Mucosa of rectum (tissue), 2 donors: ENCODE data around the gene DAPK1.

Experiments
- H3K27ac ChIP-seq, 2 donors: one replicate each; pipeline ENCODE4 v1.7.0; 2013; ENCODE audit warnings: inconsistent platforms in 2 of 2, low read depth in 2 of 2, low read length in 2 of 2
- H3K27me3 ChIP-seq, 2 donors: one replicate each; pipeline ENCODE4 v1.7.0; 2013; ENCODE audit warnings: low read length in 2 of 2; ENCODE audit not compliant: control insufficient read depth in 2 of 2, insufficient read depth in 2 of 2
- H3K36me3 ChIP-seq, 2 donors: one replicate each; pipeline ENCODE4 v1.7.0; 2013; ENCODE audit warnings: low read length in 2 of 2; ENCODE audit not compliant: control insufficient read depth in 2 of 2, insufficient read depth in 2 of 2
- H3K4me1 ChIP-seq, 2 donors: one replicate each; pipeline ENCODE4 v1.7.0; 2013; ENCODE audit warnings: low read length in 2 of 2, mild to moderate bottlenecking in 1 of 2; ENCODE audit not compliant: control insufficient read depth in 2 of 2, insufficient read depth in 2 of 2
- H3K4me3 ChIP-seq, 2 donors: one replicate each; pipeline ENCODE4 v1.7.0; 2013; ENCODE audit warnings: low read length in 2 of 2
- H3K9ac ChIP-seq, 2 donors: one replicate each; pipeline ENCODE4 v1.7.0; 2013; ENCODE audit warnings: low read length in 2 of 2, low read depth in 1 of 2, mild to moderate bottlenecking in 1 of 2
- H3K9me3 ChIP-seq, 2 donors: one replicate each; pipeline ENCODE4 v1.7.0; 2013; ENCODE audit warnings: low read length in 2 of 2; ENCODE audit not compliant: control insufficient read depth in 2 of 2
- donor health status: healthy.
- donor health status: Normal muscosa, but diverticular disease.

Gene DAPK1

DNA sequence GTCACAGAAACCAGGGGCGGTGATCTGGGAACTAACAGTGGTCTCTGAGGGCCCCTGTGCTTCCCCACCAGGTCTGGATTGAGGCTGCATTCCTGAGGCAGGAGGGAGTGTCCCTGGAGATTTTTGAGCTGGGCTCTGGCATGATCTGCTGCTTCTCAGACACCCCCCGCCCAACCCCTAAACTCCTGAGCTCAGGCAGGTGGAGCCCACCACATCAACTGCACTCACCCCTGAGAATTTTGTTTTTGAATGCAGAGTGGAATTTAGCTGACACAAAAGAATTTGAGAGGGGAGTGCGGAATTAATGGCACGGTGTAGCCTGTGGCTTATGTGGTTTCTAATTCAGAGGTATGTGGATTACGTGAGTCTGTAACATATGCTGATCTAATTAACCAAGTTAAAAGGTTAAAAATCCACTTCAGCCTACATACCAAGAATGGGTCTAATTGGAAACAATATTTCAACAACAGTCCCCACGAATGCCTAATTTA, 204.3 kb downstream of the DAPK1 start:
- Histone ChIP-seq H3K36me3 (peaks cover 4 to 11% of the 10 kb centered on the region in 2 donors), H3K27ac (no peak overlapping the region), H3K9ac (no peak overlapping the region)

DNA sequence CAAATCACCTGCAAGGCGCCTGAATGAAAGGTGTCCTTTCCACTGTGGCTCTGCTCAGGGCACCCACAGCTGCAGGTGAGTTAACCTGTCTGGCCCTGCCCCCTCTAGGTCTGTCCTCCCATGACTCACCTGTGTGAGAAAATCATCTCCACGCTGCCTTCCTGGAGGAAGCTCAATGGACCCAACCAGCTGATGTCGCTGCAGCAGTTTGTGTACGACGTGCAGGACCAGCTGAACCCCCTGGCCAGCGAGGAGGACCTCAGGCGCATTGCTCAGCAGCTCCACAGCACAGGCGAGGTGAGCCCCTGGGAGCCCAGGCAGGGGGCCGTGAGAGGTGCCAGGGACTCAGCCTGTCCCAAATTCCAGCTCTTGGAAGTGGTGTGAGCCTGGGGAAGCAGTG, 205.3 kb downstream of the DAPK1 start:
- no peaks in the 10 kb centered on the region for H3K9me3 ChIP-seq
- H3K27me3 ChIP-seq: no peaks in the 10 kb centered on the region
- peaks cover 4 to 14% of the 10 kb centered on the region in 2 donors for H3K36me3 ChIP-seq
- no peak overlapping the region for H3K27ac ChIP-seq
- H3K9ac ChIP-seq: no peak overlapping the region
- no peak overlapping the region for H3K4me3 ChIP-seq
- H3K4me1 ChIP-seq: no peaks in the 10 kb centered on the region

More for the DNA sequence above, 204.3 kb downstream of the DAPK1 start:
- H3K9me3 ChIP-seq: no peaks in the 10 kb centered on the region
- no peaks in the 10 kb centered on the region for H3K27me3 ChIP-seq
- H3K4me1 ChIP-seq: no peaks in the 10 kb centered on the region
- no peak overlapping the region for H3K4me3 ChIP-seq

DNA sequence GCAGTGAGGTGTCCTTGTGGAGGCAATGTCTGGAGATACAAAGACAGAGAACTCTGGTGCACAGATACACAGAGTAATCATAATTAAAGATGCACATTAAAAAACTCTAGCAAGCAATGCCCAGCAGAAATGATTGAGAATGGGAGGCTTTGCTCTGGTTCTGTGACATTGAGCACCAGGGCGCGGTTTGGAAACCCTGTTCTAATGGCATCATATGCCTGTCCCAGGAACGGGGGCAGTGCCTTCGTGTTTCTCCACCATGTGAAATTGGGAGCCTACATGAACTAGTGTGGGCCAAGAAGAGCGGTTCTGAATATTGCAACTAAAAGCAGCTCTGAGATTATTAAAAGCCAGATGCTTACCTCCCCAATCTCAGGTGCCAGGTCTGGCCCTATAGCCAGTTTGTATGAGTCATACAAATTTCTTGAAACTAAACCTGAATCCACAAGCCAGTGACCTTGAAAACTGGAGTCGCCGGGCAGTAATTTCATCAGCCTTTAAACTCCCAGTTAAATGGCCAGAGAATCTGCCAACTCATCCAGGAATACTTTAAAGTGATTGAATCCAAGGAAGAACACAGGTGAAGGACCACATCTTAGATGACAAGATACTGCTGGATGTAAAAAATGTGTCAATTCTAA, 206.1 kb downstream of the DAPK1 start:
- H3K27me3 ChIP-seq: no peaks in the 10 kb centered on the region
- no peaks in the 10 kb centered on the region for H3K9me3 ChIP-seq
- peaks cover 4 to 14% of the 10 kb centered on the region in 2 donors for H3K36me3 ChIP-seq
- H3K4me1 ChIP-seq: no peaks in the 10 kb centered on the region
- no peak overlapping the region for H3K9ac ChIP-seq
- no peak overlapping the region for H3K27ac ChIP-seq
- no peak overlapping the region for H3K4me3 ChIP-seq

DNA sequence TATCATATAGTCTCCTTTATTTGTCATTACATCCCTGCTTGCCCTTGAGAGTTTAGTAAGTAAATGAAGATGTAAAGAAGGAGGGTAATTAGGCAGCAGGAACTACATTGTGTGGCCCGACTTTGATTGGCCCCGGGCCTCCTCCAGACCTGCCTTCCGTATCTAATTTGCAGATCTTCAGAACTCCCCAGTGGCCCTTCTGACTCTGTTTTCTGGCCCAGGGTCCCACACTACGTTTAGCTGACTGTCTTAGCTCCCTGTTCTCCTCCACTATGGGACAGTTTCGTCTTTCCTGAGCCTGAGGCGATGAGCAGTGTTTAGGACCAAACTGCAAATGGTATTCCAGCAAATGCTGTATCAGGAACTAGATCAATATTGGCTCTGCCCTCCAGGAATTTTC, 206.7 kb downstream of the DAPK1 start:
- H3K9me3 ChIP-seq: no peaks in the 10 kb centered on the region
- no peak overlapping the region for H3K4me3 ChIP-seq
- H3K9ac ChIP-seq: no peak overlapping the region
- H3K27ac ChIP-seq: no peak overlapping the region
- no peaks in the 10 kb centered on the region for H3K4me1 ChIP-seq
- peaks cover 4 to 14% of the 10 kb centered on the region in 2 donors for H3K36me3 ChIP-seq
- H3K27me3 ChIP-seq: no peaks in the 10 kb centered on the region

DNA sequence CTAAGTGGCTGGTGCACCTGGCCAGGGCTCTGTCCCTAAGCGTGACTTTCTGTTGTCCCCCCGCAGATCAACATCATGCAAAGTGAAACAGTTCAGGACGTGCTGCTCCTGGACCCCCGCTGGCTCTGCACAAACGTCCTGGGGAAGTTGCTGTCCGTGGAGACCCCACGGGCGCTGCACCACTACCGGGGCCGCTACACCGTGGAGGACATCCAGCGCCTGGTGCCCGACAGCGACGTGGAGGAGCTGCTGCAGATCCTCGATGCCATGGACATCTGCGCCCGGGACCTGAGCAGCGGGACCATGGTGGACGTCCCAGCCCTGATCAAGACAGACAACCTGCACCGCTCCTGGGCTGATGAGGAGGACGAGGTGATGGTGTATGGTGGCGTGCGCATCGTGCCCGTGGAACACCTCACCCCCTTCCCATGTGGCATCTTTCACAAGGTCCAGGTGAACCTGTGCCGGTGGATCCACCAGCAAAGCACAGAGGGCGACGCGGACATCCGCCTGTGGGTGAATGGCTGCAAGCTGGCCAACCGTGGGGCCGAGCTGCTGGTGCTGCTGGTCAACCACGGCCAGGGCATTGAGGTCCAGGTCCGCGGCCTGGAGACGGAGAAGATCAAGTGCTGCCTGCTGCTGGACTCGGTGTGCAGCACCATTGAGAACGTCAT, 208.5 kb downstream of the DAPK1 start:
- Histone ChIP-seq H3K36me3 (peaks cover 4 to 14% of the 10 kb centered on the region in 2 donors), H3K27ac (no peak overlapping the region), H3K27me3 (no peaks in the 10 kb centered on the region), H3K4me1 (no peaks in the 10 kb centered on the region), H3K4me3 (no peak overlapping the region), H3K9me3 (no peaks in the 10 kb centered on the region), H3K9ac (no peak overlapping the region)

DNA sequence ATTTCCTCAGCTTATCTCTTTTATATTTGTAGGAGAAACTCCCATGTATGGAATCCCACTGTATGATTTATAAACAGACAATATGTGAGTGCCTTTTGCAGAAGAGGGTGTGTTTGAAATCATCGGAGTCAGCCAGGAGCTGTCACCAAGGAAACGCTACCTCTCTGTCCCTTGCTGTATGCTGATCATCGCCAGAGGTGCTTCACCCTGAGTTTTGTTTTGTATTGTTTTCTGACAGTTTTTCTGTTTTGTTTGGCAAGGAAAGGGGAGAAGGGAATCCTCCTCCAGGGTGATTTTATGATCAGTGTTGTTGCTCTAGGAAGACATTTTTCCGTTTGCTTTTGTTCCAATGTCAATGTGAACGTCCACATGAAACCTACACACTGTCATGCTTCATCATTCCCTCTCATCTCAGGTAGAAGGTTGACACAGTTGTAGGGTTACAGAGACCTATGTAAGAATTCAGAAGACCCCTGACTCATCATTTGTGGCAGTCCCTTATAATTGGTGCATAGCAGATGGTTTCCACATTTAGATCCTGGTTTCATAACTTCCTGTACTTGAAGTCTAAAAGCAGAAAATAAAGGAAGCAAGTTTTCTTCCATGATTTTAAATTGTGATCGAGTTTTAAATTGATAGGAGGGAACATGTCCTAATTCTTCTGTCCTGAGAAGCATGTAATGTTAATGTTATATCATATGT, 210.3 kb downstream of the DAPK1 start:
- no peak overlapping the region for H3K4me3 ChIP-seq
- no peak overlapping the region for H3K27ac ChIP-seq
- H3K9ac ChIP-seq: no peak overlapping the region
- H3K27me3 ChIP-seq: no peaks in the 10 kb centered on the region
- no peaks in the 10 kb centered on the region for H3K9me3 ChIP-seq
- peaks cover 0 to under 1% of the 10 kb centered on the region in 2 donors for H3K4me1 ChIP-seq
- peaks cover 4 to 12% of the 10 kb centered on the region in 2 donors for H3K36me3 ChIP-seq

DNA sequence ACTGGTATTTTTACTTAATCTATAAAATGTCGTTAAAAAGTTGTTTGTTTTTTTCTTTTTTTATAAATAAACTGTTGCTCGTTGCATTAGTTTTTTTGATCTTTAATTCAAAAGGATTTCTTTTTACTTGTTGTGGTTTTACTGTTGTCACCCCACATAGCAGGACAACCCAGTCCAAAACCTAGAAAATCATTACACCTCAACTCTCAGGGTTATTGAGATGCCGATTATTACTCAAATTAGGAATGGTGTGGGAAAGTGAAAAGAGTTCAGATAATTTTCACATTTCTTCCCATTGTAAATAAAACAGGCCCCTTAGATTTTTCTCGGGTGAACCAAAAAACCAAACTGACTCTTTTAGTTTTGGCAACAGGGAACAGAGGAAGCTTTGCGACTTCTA, 210.9 kb downstream of the DAPK1 start:
- Histone ChIP-seq H3K9me3 (no peaks in the 10 kb centered on the region), H3K27ac (no peak overlapping the region)

DNA sequence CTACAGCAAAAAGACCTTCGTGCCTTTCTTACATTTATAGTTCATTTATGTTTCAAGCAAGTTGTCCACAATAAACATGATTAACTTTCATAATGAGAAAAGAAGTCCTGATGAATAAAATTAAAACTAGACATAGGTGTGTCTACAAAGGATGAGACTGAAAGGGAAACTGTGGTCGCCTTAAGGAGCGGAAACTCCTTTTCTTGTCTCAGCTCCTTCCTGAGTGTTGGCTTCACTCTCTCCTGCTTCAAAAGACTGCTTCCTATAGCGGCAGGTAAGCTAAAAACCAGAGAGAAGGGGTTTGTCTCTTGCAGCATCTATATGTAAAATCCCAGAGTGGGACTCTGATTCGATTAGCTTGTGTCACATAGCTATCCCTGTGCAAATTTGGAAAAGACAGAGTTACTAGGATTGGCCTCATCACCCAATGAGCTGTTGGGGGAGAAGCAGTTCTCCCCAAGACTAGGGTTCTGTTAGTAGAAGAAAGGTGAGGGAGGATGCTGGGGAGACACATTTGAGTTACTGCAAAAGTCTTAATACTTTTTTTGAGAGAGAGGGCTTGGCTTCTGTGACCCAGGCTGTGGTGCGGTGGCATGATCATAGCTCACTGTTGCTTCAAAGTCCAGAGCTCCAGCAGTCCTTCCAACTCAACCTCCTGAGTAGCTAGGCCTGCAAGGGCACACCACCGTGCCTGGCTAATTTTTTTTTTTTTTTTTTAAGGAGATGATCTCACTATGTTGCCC, 211.5 kb downstream of the DAPK1 start:
- Histone ChIP-seq H3K27me3 (no peaks in the 10 kb centered on the region), H3K4me3 (no peak overlapping the region), H3K27ac (no peak overlapping the region), H3K9me3 (no peaks in the 10 kb centered on the region), H3K9ac (no peak overlapping the region), H3K36me3 (peaks cover 4 to 8% of the 10 kb centered on the region in 2 donors), H3K4me1 (peaks cover 0 to 2% of the 10 kb centered on the region in 2 donors)

More for the DNA sequence above, 210.9 kb downstream of the DAPK1 start:
- Histone ChIP-seq H3K9ac (no peak overlapping the region), H3K4me3 (no peak overlapping the region), H3K27me3 (no peaks in the 10 kb centered on the region), H3K36me3 (peaks cover 4 to 8% of the 10 kb centered on the region in 2 donors), H3K4me1 (peaks cover 0 to 2% of the 10 kb centered on the region in 2 donors)

DNA sequence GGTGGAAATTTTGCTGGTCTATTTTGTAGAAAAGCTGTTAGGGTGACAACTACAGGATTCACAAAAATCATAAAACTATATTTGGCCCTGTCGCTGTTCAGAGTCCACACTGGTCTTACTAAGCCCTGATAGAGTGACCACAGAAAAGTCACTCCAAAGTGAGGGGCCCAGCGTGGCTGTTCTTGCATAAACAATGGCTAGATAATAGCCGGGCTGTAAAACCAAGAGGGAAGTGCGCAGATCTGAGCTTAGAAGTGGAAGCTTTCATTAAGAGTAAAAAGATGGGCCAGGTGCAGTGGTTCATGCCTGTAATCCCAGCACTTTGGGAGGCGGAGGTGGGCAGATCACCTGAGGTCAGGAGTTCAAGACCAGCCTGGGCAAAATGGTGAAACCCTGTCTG, 212.8 kb downstream of the DAPK1 start:
- Histone ChIP-seq H3K27me3 (no peaks in the 10 kb centered on the region), H3K4me1 (peaks cover 0 to 2% of the 10 kb centered on the region in 2 donors), H3K9me3 (no peaks in the 10 kb centered on the region), H3K36me3 (peaks cover 4 to 8% of the 10 kb centered on the region in 2 donors), H3K27ac (no peak overlapping the region), H3K4me3 (no peak overlapping the region), H3K9ac (no peak overlapping the region)
